GM13977 (cell line): ENCODE measurements around the gene ELP1.
"Not testable (repeated sequence)": the region's sequence is repeated elsewhere in the genome, so short reads cannot be mapped to it uniquely, and the experiment has no call there.

Experiments used
- DNase-seq: peaks from one replicate; pipeline ENCODE4 v3.0.0; 2012; ENCODE audit warnings: low spot score
- CTCF ChIP-seq: IDR thresholded peaks from 2 replicates; pipeline ENCODE4 v1.5.1; 2012; ENCODE audit warnings: mild to moderate bottlenecking, control low read depth; ENCODE audit not compliant: insufficient read depth; ENCODE audit errors: extremely low read depth, missing control alignments
- in situ Hi-C: fragments of 300-500 bp; cut with MboI; formaldehyde crosslinking; loops from one replicate; pipeline ENCODE4 v1.12.0; 2022; ENCODE audit warnings: low sequenced_read_pairs, low pct_unique_long_range_greater_than_20kb, mixed read lengths, inconsistent platforms; ENCODE audit not compliant: unreplicated experiment

Gene ELP1

GRCh38 chr9:108933718-108934322 is at the start of gene ELP1:
Gene ELP1 (minus strand): TSS chr9:108934124. CDS start chr9:108931146, 2,978 bp downstream.
- in situ Hi-C loops: no loop called here
- peak; percentile 47 for TF ChIP-seq CTCF
- peak; percentile 90 for DNase-seq

GRCh38 chr9:108980893-108981292 is 47.0 kb upstream of the ELP1 start:
- no peak for TF ChIP-seq CTCF
- no peak for DNase-seq
- in situ Hi-C loops: no loop called here

GRCh38 chr9:108978205-108978604 is 44.3 kb upstream of the ELP1 start:
- in situ Hi-C loops: no loop called here
- TF ChIP-seq CTCF: no peak
- DNase-seq: no peak

- in situ Hi-C loops: no loop called here
- TF ChIP-seq CTCF: no peak
- no peak for DNase-seq
Measured at GRCh38 chr9:108973895-108974294, 40.0 kb upstream of the ELP1 start.

GRCh38 chr9:108972626-108973209 is 38.8 kb upstream of the ELP1 start:
- in situ Hi-C loops: no loop called here
- TF ChIP-seq CTCF: no peak
- DNase-seq: no peak

- TF ChIP-seq CTCF: no peak
- DNase-seq: no peak
- in situ Hi-C loops: no loop called here
Measured at GRCh38 chr9:108972186-108972585, 38.3 kb upstream of the ELP1 start.

GRCh38 chr9:108971392-108971791 is 37.5 kb upstream of the ELP1 start:
- in situ Hi-C loops, DNase-seq: not testable (repeated sequence)
